ENCODE results near the gene CACNA1C.

Gene CACNA1C

GRCh38 chr12:2607881-2608607, 555.3 kb downstream of the CACNA1C start:
- no peak overlapping the region for H3K4me2 ChIP-seq
- no peaks in the 10 kb centered on the region for H4K20me1 ChIP-seq
- H3K9me3 ChIP-seq (replicated peaks in 1 of 11) = 0 out of 22 replicates have a peak, but pooled peaks cover 0 to 4% (median 0%) of the 10 kb centered on the region in 11 experiments
- H3K36me3 ChIP-seq = no peaks in the 10 kb centered on the region
- no peak overlapping the region for H3K9ac ChIP-seq
- H3K27ac ChIP-seq = no peak overlapping the region
- H3K4me1 ChIP-seq = peaks cover 6 to 16% (median 10%) of the 10 kb centered on the region in 10 experiments
- no peaks in the 10 kb centered on the region for H3K27me3 ChIP-seq
- no peak for TF ChIP-seq Cebpa-rat (IDR thresholded peaks at IDR 0.05)
- H3K4me3 ChIP-seq = no peak overlapping the region

- TF ChIP-seq Cebpa-rat (IDR thresholded peaks at IDR 0.05) = no peak
- Histone ChIP-seq H3K9me3 (replicated peaks in 1 of 11) (0 out of 22 replicates have a peak, but pooled peaks cover 0 to 4% (median 0%) of the 10 kb centered on the region in 11 experiments), H3K27ac (no peak overlapping the region), H3K4me3 (no peak overlapping the region), H4K20me1 (no peaks in the 10 kb centered on the region), H3K9ac (no peak overlapping the region), H3K27me3 (no peaks in the 10 kb centered on the region), H3K4me1 (peaks cover 12 to 21% (median 15%) of the 10 kb centered on the region in 10 experiments), H3K4me2 (peak overlapping the region in 6 of 11 experiments; percentile 6 to 52 (median 33); a peak in 7 of 22 replicates), H3K36me3 (no peaks in the 10 kb centered on the region)
These were observed 555.8 kb downstream of the CACNA1C start for GRCh38 chr12:2608608-2608945.

GRCh38 chr12:2609020-2609419, 556.2 kb downstream of the CACNA1C start:
- H4K20me1 ChIP-seq = no peaks in the 10 kb centered on the region
- H3K27me3 ChIP-seq = no peaks in the 10 kb centered on the region
- no peak for TF ChIP-seq Cebpa-rat (IDR thresholded peaks at IDR 0.05)
- 0 out of 22 replicates have a peak, but pooled peaks cover 0 to 4% (median 0%) of the 10 kb centered on the region in 11 experiments for H3K9me3 ChIP-seq (replicated peaks in 1 of 11)
- H3K36me3 ChIP-seq = no peaks in the 10 kb centered on the region
- H3K4me2 ChIP-seq = peak overlapping the region in 8 of 11 experiments; percentile 13 to 52 (median 33); a peak in 13 of 22 replicates
- peaks cover 16 to 25% (median 19%) of the 10 kb centered on the region in 10 experiments for H3K4me1 ChIP-seq
- H3K9ac ChIP-seq = no peak overlapping the region; a peak in 1 of 22 replicates
- no peak overlapping the region for H3K27ac ChIP-seq
- no peak overlapping the region for H3K4me3 ChIP-seq

- H3K4me1 ChIP-seq = peaks cover 20 to 30% (median 25%) of the 10 kb centered on the region in 10 experiments
- no peaks in the 10 kb centered on the region for H3K27me3 ChIP-seq
- no peak overlapping the region for H3K4me3 ChIP-seq
- H4K20me1 ChIP-seq = no peaks in the 10 kb centered on the region
- no peak overlapping the region for H3K4me2 ChIP-seq
- no peaks in the 10 kb centered on the region for H3K36me3 ChIP-seq
- TF ChIP-seq Cebpa-rat (IDR thresholded peaks at IDR 0.05) = no peak
- no peak overlapping the region for H3K27ac ChIP-seq
- H3K9ac ChIP-seq = no peak overlapping the region
- H3K9me3 ChIP-seq (replicated peaks in 1 of 11) = 0 out of 22 replicates have a peak, but pooled peaks cover 0 to 4% (median 0%) of the 10 kb centered on the region in 11 experiments
These were observed 557.6 kb downstream of the CACNA1C start for GRCh38 chr12:2610358-2610757.

- H3K4me3 ChIP-seq = no peak overlapping the region
- peak overlapping the region in 4 of 11 experiments; percentile 19 to 50 (median 44); a peak in 4 of 22 replicates for H3K27ac ChIP-seq
- H4K20me1 ChIP-seq = no peaks in the 10 kb centered on the region
- H3K9ac ChIP-seq = peak overlapping the region in 2 of 11 experiments; percentile 6 to 13; a peak in 3 of 22 replicates
- TF ChIP-seq Cebpa-rat (IDR thresholded peaks at IDR 0.05) = no peak
- peak overlapping the region; percentile 58 to 78 (median 65) for H3K4me2 ChIP-seq
- no peaks in the 10 kb centered on the region for H3K36me3 ChIP-seq
- H3K9me3 ChIP-seq (replicated peaks in 1 of 11) = 0 out of 22 replicates have a peak, but pooled peaks cover 0 to 4% (median 0%) of the 10 kb centered on the region in 11 experiments
- H3K27me3 ChIP-seq = no peaks in the 10 kb centered on the region
- H3K4me1 ChIP-seq = peaks cover 48 to 62% (median 55%) of the 10 kb centered on the region in 10 experiments
These were observed 560.7 kb downstream of the CACNA1C start for GRCh38 chr12:2613326-2614073.

DNA sequence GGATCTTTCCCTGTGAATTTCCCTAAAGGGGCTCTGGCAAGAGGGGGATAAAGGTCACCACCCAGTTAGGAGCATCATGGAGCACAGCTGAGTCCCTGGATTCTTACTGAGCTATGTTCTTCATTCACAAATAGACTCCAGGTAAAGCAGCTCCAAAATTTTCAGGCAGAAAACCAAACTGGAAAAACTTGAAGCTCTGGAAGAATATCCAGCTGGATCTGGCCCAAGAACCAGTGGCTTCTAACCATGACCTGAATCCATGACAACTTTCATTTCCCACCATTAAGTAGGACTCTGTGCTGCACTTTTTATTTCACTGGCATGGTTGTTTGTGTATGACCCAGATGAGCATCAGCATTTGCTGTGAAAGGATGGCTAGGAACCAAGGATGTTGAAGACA, 561.6 kb downstream of the CACNA1C start:
- Histone ChIP-seq H4K20me1 (no peaks in the 10 kb centered on the region), H3K9ac (no peak overlapping the region), H3K9me3 (replicated peaks in 1 of 11) (0 out of 22 replicates have a peak, but pooled peaks cover 0 to 4% (median 0%) of the 10 kb centered on the region in 11 experiments), H3K27ac (peak overlapping the region in 1 of 11 experiments; percentile 11; a peak in 1 of 22 replicates), H3K4me1 (peaks cover 54 to 62% (median 59%) of the 10 kb centered on the region in 10 experiments), H3K27me3 (no peaks in the 10 kb centered on the region), H3K4me3 (no peak overlapping the region), H3K4me2 (peak overlapping the region; percentile 58 to 78 (median 65); a peak in 20 of 22 replicates), H3K36me3 (no peaks in the 10 kb centered on the region)
- no peak for TF ChIP-seq Cebpa-rat (IDR thresholded peaks at IDR 0.05)

DNA sequence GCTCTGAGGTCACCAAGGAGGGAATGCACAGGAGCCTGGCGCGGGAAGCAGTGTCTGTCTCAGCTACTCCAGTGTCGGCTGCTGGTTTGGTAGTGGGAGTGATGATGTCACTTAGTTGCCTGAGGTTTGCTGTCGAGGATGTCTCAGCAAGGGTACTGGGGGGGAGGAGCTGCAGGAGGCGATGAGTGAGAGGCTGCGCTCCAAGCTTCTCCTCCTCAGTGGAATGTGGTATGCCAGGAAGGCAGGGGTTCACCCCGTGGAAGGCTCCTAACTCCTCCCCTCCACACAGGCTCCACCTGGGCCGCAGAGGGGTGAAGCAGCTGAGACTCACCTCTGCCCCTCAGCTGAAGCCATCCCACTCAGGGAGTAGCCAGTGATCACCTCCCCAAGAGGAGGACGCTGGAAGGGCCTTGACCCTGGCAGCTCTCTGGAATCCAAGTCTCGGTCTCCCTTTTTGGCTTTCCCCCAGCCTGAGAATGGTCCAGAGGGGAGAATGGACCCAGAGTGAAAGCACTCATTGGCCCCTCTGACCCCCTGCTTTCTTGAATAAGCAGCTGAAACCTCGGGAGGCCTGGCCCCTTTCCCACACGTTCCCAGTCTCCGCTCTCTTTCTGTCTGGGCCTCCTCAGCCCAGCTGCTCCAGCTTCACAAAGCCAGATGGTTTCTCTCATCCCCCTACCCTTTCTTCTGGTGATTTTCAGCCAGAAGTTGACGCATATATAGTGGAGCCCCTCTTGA, 563.0 kb downstream of the CACNA1C start:
- peak overlapping the region; percentile 64 to 91 (median 84) for H3K4me2 ChIP-seq
- H4K20me1 ChIP-seq = no peaks in the 10 kb centered on the region
- peaks cover 55 to 65% (median 60%) of the 10 kb centered on the region in 10 experiments for H3K4me1 ChIP-seq
- no peaks in the 10 kb centered on the region for H3K36me3 ChIP-seq
- 0 out of 22 replicates have a peak, but pooled peaks cover 0 to 4% (median 0%) of the 10 kb centered on the region in 11 experiments for H3K9me3 ChIP-seq (replicated peaks in 1 of 11)
- no peak overlapping the region for H3K4me3 ChIP-seq
- TF ChIP-seq Cebpa-rat (IDR thresholded peaks at IDR 0.05) = no peak
- H3K27ac ChIP-seq = peak overlapping the region in 9 of 11 experiments; percentile 51 to 83 (median 76); a peak in 18 of 22 replicates
- no peaks in the 10 kb centered on the region for H3K27me3 ChIP-seq
- H3K9ac ChIP-seq = peak overlapping the region in 7 of 11 experiments; percentile 37 to 69 (median 63); a peak in 9 of 22 replicates

- Histone ChIP-seq H3K36me3 (no peaks in the 10 kb centered on the region), H4K20me1 (no peaks in the 10 kb centered on the region), H3K9ac (peak overlapping the region in 8 of 11 experiments; percentile 29 to 69 (median 63); a peak in 15 of 22 replicates), H3K27me3 (no peaks in the 10 kb centered on the region), H3K4me2 (peak overlapping the region; percentile 64 to 91 (median 84)), H3K4me1 (peaks cover 58 to 65% (median 61%) of the 10 kb centered on the region in 10 experiments), H3K4me3 (no peak overlapping the region), H3K27ac (peak overlapping the region in 10 of 11 experiments; percentile 10 to 83 (median 74); a peak in 19 of 22 replicates), H3K9me3 (replicated peaks in 1 of 11) (no peaks in the 10 kb centered on the region)
- TF ChIP-seq Cebpa-rat (IDR thresholded peaks at IDR 0.05) = no peak
These were observed 564.0 kb downstream of the CACNA1C start for GRCh38 chr12:2616763-2617162.
